Measurements from ENCODE around the gene KCNQ4.

Gene KCNQ4

DNA sequence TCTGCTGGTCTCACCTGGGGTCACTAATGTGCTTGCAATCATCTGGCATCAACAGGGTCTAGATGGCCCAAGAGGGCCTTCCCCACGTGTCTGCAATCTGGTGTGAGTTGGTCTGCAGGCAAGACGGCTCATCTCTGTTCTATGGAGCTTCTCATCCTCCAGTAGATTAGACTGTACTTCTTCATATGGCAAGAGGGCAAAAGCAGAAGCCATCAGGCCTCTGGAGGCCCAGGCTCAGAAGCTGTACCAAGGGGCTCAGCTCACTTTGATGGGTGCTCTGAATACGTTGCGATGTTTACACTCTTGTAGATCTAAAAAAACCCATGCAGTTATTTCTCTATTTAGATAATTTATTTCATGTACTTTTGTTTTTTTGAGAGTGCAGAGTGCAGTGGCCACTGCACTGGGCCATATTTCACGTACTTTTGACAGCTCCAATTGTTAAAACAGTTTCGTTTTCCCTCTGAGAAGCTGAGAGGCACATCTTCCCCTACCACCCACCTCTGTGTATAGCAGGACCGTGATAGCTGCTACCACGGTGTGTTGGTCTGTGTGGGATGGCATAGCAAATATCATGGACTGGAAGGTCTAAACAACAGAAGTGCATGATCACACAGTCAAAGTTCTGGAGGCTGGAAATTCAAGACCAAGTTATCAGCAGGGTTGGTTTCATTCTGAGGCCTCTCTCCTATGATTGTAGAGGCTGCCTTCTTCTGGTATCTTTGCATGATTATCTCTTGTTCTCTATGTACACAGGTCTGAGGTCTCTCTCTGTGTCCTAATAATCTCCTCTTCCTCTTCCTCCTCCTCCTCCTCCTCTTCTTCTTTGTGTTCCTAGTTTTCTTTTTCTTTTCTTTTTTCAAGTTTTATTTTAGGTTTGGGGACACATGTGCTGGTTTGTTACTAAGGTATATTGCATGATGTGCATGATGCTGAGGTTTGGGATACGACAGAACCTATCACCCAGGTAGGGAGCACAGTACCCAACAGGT is 61.6 kb downstream of the KCNQ4 start:
- Histone ChIP-seq H3K36me3 (ENCODE audit: insufficient read depth, insufficient read length, low read length) (no peaks in the 10 kb centered on the region), H3K4me3 (ENCODE audit: insufficient read length, low read depth) (no peak overlapping the region), H3K9ac (ENCODE audit: insufficient read length, low read depth) (no peak overlapping the region), H3K4me1 (ENCODE audit: insufficient read depth, insufficient read length) (no peaks in the 10 kb centered on the region), H3K9me3 (ENCODE audit: insufficient read depth, low read length) (peaks cover 9% of the 10 kb centered on the region; the same call in 1 of the 2 replicates), H3K27me3 (ENCODE audit: insufficient read depth, insufficient read length) (peaks cover 1% of the 10 kb centered on the region)
- DNase-seq (ENCODE audit: low read depth, low spot score): no peak
- no peak for TF ChIP-seq YY1 (IDR thresholded peaks at IDR 0.05; ENCODE audit: insufficient read depth, insufficient read length)
- no peak for TF ChIP-seq SUZ12 (IDR thresholded peaks at IDR 0.05; ENCODE audit: extremely low read depth, insufficient read depth, insufficient read length)
- TF ChIP-seq ZNF274 (IDR thresholded peaks at IDR 0.05; ENCODE audit: low read depth, low read length): no peak

DNA sequence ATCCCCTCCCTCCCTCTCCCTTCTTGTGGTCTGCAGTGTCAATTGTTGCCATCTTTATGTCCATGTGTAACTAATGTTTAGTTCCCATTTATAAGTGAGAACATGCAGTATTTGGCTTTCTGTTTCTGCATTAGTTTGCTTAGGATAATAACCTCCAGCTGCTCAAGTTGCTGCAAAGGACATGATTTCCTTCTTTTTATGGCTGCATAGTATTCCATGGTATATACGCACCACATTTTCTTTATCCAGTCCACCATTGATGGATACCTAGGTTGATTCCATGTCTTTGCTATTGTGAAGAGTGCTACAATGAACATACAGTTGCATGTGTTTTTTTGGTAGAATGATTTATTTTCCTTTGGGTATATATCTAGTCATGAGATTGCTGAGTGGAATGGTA is 62.3 kb downstream of the KCNQ4 start:
- H3K4me1 ChIP-seq (ENCODE audit: insufficient read depth, insufficient read length): no peaks in the 10 kb centered on the region
- H3K27me3 ChIP-seq (ENCODE audit: insufficient read depth, insufficient read length): peaks cover 8% of the 10 kb centered on the region
- H3K9me3 ChIP-seq (ENCODE audit: insufficient read depth, low read length): peaks cover 9% of the 10 kb centered on the region; the same call in 1 of the 2 replicates
- TF ChIP-seq SUZ12 (IDR thresholded peaks at IDR 0.05; ENCODE audit: extremely low read depth, insufficient read depth, insufficient read length) (no peak), YY1 (IDR thresholded peaks at IDR 0.05; ENCODE audit: insufficient read depth, insufficient read length) (no peak), ZNF274 (IDR thresholded peaks at IDR 0.05; ENCODE audit: low read depth, low read length) (no peak)
- H3K4me3 ChIP-seq (ENCODE audit: insufficient read length, low read depth): no peak overlapping the region
- H3K9ac ChIP-seq (ENCODE audit: insufficient read length, low read depth): no peak overlapping the region
- DNase-seq (ENCODE audit: low read depth, low spot score): no peak
- H3K36me3 ChIP-seq (ENCODE audit: insufficient read depth, insufficient read length, low read length): no peaks in the 10 kb centered on the region

DNA sequence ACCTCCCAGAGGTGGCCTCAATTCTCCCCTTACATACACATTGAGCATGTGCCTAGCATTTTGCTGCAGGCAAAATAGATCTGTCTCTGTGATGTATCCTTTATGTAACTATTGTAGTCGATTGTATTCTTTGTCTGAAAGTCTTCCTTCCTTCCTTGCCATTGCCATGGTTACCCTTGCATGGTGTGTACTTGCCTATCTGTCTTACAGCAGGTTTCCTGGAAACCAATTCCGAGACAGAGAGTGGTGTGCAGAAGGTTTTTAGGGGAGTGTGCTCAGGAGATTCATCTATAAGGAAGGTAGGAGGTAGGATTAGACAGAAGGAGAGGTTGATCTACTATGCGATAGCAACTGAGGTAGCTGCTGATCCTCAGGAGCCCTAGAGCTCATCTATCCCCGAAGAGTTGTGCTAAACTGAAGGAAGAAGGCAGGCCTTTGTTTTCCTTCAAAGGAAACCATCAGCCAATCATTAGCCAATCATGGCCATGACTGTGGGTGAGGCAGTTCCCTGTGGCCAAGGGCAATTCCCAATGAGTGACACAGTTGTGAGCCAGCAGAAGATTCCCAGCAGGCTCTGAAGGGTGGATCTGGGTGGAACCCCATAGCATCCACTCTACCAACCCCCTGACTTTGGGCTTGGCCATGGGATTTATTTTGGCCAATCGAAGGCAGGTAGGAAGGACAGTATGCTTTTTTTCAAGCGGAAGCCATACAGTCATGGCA is 63.6 kb downstream of the KCNQ4 start:
- Histone ChIP-seq H3K9me3 (ENCODE audit: insufficient read depth, low read length) (peaks cover 9% of the 10 kb centered on the region; the same call in 1 of the 2 replicates), H3K4me1 (ENCODE audit: insufficient read depth, insufficient read length) (no peaks in the 10 kb centered on the region), H3K4me3 (ENCODE audit: insufficient read length, low read depth) (no peak overlapping the region), H3K27me3 (ENCODE audit: insufficient read depth, insufficient read length) (peaks cover 12% of the 10 kb centered on the region), H3K36me3 (ENCODE audit: insufficient read depth, insufficient read length, low read length) (no peaks in the 10 kb centered on the region), H3K9ac (ENCODE audit: insufficient read length, low read depth) (no peak overlapping the region)
- TF ChIP-seq YY1 (IDR thresholded peaks at IDR 0.05; ENCODE audit: insufficient read depth, insufficient read length): no peak
- TF ChIP-seq SUZ12 (IDR thresholded peaks at IDR 0.05; ENCODE audit: extremely low read depth, insufficient read depth, insufficient read length): no peak
- TF ChIP-seq ZNF274 (IDR thresholded peaks at IDR 0.05; ENCODE audit: low read depth, low read length): no peak
- no peak for DNase-seq (ENCODE audit: low read depth, low spot score)

- Histone ChIP-seq H3K4me1 (ENCODE audit: insufficient read depth, insufficient read length) (no peaks in the 10 kb centered on the region), H3K36me3 (ENCODE audit: insufficient read depth, insufficient read length, low read length) (no peaks in the 10 kb centered on the region), H3K4me3 (ENCODE audit: insufficient read length, low read depth) (no peak overlapping the region), H3K9me3 (ENCODE audit: insufficient read depth, low read length) (no peaks in the 10 kb centered on the region), H3K27me3 (ENCODE audit: insufficient read depth, insufficient read length) (peaks cover 12% of the 10 kb centered on the region), H3K9ac (ENCODE audit: insufficient read length, low read depth) (no peak overlapping the region)
- peak; percentile 71 for DNase-seq (ENCODE audit: low read depth, low spot score)
- no peak for TF ChIP-seq YY1 (IDR thresholded peaks at IDR 0.05; ENCODE audit: insufficient read depth, insufficient read length)
- TF ChIP-seq ZNF274 (IDR thresholded peaks at IDR 0.05; ENCODE audit: low read depth, low read length): no peak
- TF ChIP-seq SUZ12 (IDR thresholded peaks at IDR 0.05; ENCODE audit: extremely low read depth, insufficient read depth, insufficient read length): no peak
Measured at GRCh38 chr1:40848530-40849189, 65.1 kb downstream of the KCNQ4 start.

DNA sequence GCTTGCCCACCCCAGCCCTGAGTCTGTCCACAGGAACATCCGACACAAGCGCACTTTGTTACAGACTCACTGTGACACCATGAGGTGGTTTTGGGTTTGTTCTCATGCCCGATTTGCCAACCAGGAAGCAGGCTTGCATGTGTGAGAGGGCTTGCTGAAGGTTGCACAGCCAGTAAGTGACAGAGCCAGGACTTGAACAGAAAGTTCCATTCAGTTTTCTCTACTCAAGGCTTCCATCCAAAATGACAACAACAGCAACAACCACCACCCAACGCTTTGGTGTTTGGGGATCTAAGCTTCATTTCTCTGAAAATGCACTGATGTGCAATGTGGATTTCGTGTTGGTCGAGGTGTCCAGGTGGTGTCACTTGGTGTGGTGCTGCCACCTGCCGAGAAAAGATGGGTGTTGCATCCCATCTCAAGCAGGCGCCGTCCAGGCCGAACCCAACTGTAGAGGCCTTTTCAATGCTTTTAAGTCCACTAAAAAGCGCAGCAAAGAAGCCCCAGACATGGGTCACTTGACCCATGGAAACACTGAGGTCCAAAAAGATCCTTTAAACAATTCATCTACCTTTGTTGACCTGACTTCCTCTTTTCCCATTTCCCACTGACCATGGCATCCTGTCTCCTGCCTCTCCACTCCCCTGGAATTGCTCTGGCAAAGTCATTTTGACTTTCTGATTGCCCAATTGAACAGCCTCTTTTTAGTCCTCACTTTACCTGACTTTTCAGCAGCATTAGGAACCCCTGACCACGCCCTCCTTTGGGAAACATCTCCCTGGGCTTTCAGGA is 66.4 kb downstream of the KCNQ4 start:
- Histone ChIP-seq H3K4me3 (ENCODE audit: insufficient read length, low read depth) (no peak overlapping the region), H3K9ac (ENCODE audit: insufficient read length, low read depth) (no peak overlapping the region), H3K36me3 (ENCODE audit: insufficient read depth, insufficient read length, low read length) (no peaks in the 10 kb centered on the region), H3K27me3 (ENCODE audit: insufficient read depth, insufficient read length) (peaks cover 12% of the 10 kb centered on the region), H3K4me1 (ENCODE audit: insufficient read depth, insufficient read length) (no peaks in the 10 kb centered on the region), H3K9me3 (ENCODE audit: insufficient read depth, low read length) (no peaks in the 10 kb centered on the region)
- no peak for TF ChIP-seq SUZ12 (IDR thresholded peaks at IDR 0.05; ENCODE audit: extremely low read depth, insufficient read depth, insufficient read length)
- no peak for TF ChIP-seq YY1 (IDR thresholded peaks at IDR 0.05; ENCODE audit: insufficient read depth, insufficient read length)
- TF ChIP-seq ZNF274 (IDR thresholded peaks at IDR 0.05; ENCODE audit: low read depth, low read length): no peak
- peak; percentile 56 for DNase-seq (ENCODE audit: low read depth, low spot score)

DNA sequence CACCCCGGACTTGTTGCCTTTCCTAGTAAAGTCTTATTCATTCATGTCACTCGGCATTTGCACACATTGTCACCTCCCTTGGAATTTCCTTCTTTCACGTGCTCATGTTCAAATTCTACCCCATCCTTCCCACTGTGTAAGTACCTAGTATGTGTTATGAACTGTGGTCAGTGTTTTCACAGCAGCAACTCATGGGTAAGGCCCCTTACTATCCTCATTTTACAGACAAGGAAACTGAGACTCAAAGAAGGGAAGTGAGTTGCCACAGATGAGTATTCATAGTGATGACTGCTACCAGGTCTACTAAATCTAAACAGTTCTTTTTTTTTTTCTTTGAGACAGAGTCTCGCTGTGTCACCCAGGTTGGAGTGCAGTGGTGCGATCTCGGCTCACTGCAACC is 68.1 kb downstream of the KCNQ4 start:
- H3K4me3 ChIP-seq (ENCODE audit: insufficient read length, low read depth): no peak overlapping the region
- peaks cover 12% of the 10 kb centered on the region for H3K27me3 ChIP-seq (ENCODE audit: insufficient read depth, insufficient read length)
- TF ChIP-seq YY1 (IDR thresholded peaks at IDR 0.05; ENCODE audit: insufficient read depth, insufficient read length): no peak
- no peak for TF ChIP-seq SUZ12 (IDR thresholded peaks at IDR 0.05; ENCODE audit: extremely low read depth, insufficient read depth, insufficient read length)
- no peak for TF ChIP-seq ZNF274 (IDR thresholded peaks at IDR 0.05; ENCODE audit: low read depth, low read length)
- no peaks in the 10 kb centered on the region for H3K4me1 ChIP-seq (ENCODE audit: insufficient read depth, insufficient read length)
- H3K9ac ChIP-seq (ENCODE audit: insufficient read length, low read depth): no peak overlapping the region
- no peaks in the 10 kb centered on the region for H3K36me3 ChIP-seq (ENCODE audit: insufficient read depth, insufficient read length, low read length)
- no peaks in the 10 kb centered on the region for H3K9me3 ChIP-seq (ENCODE audit: insufficient read depth, low read length)
- no peak for DNase-seq (ENCODE audit: low read depth, low spot score)

Data from NT2/D1 (cell line).